ENCODE results near the gene CMKLR1. TPM values are rescaled to one million over a fixed set of nuclear protein-coding genes. Genes with fewer than 3 reads are reported as not detected.

Gene CMKLR1
- total and polyA plus RNA-seq, 2 donors (not counting 1 experiment from before 2014, with no cell fraction given) = 0.06 to 0.54 TPM

- peaks cover 3% of the 10 kb centered on the region for H3K4me1 Mint-ChIP-seq
- no peak overlapping the region for H3K4me3 Mint-ChIP-seq
- H4K20me1 ChIP-seq (ENCODE audit: control insufficient read depth, insufficient read depth, low read length, poor library complexity, severe bottlenecking) = no peaks in the 10 kb centered on the region
- peaks cover 19% of the 10 kb centered on the region for H3K27me3 Mint-ChIP-seq
- H3K27ac Mint-ChIP-seq = no peak overlapping the region
- 88% methylated on average over 10 of the region's 11 CpGs for WGBS (ENCODE audit: insufficient coverage)
- no peaks in the 10 kb centered on the region for H3K79me2 ChIP-seq (ENCODE audit: control insufficient read depth, insufficient read depth, low read length)
- no peaks in the 10 kb centered on the region for H3K9me3 ChIP-seq (ENCODE audit: control extremely low read depth in 1 of 3, control insufficient read depth in 2 of 3, insufficient read depth in 1 of 3, low read length in 2 of 3)
- H3K4me2 ChIP-seq (replicated peaks; ENCODE audit: low read depth, low read length, poor library complexity, severe bottlenecking) = no peak overlapping the region
- H3K36me3 ChIP-seq (replicated peaks in 1 of 2; ENCODE audit: control extremely low read depth in 1 of 2, control insufficient read depth in 1 of 2, extremely low read depth in 1 of 2, insufficient read depth in 2 of 2, low read length in 1 of 2) = no peaks in the 10 kb centered on the region
- TF ChIP-seq CTCF (IDR thresholded peaks at IDR 0.05) = no peak
- ChIA-PET CTCF (no interaction called here), POLR2A (no interaction called here)
- peaks cover 0 to 8% (median 0%) of the 10 kb centered on the region in 4 experiments for H3K27me3 ChIP-seq (replicated peaks in 1 of 4; ENCODE audit: control extremely low read depth in 1 of 4, control insufficient read depth in 3 of 4, insufficient read depth in 4 of 4, low read length in 3 of 4)
- no peak overlapping the region for H3K27ac ChIP-seq (ENCODE audit: low read length in 2 of 2)
- H2AFZ ChIP-seq (ENCODE audit: insufficient read depth, low read depth, low read length, poor library complexity, severe bottlenecking) = no peak overlapping the region
- no peak overlapping the region for H3K4me3 ChIP-seq (ENCODE audit: control extremely low read depth in 1 of 5, extremely low read depth in 1 of 5, insufficient read depth in 1 of 5, low read depth in 2 of 5, low read length in 4 of 5)
- intact Hi-C loops (cut with micrococcal nuclease) = no loop called here
- H3K9ac ChIP-seq (ENCODE audit: low read length) = no peak overlapping the region
- no peaks in the 10 kb centered on the region for H3K9me3 Mint-ChIP-seq (ENCODE audit: insufficient read depth)
- no peaks in the 10 kb centered on the region for H3K4me1 ChIP-seq (ENCODE audit: control insufficient read depth in 2 of 2, insufficient read depth in 2 of 2, low read length in 2 of 2)
- no peak for DNase-seq
- ATAC-seq (ENCODE audit: low read depth) = no peak
These were observed 24.1 kb upstream of the CMKLR1 start for GRCh38 chr12:108363165-108363564.

GRCh38 chr12:108361606-108362005 is 22.5 kb upstream of the CMKLR1 start:
- ATAC-seq (ENCODE audit: low read depth) = no peak

More at GRCh38 chr12:108361606-108362005, 22.5 kb upstream of the CMKLR1 start:
- Histone ChIP-seq H3K4me1 (ENCODE audit: control insufficient read depth in 2 of 2, insufficient read depth in 2 of 2, low read length in 2 of 2) (no peaks in the 10 kb centered on the region), H2AFZ (ENCODE audit: insufficient read depth, low read depth, low read length, poor library complexity, severe bottlenecking) (no peak overlapping the region), H3K36me3 (replicated peaks in 1 of 2; ENCODE audit: control extremely low read depth in 1 of 2, control insufficient read depth in 1 of 2, extremely low read depth in 1 of 2, insufficient read depth in 2 of 2, low read length in 1 of 2) (no peaks in the 10 kb centered on the region), H3K9me3 (ENCODE audit: control extremely low read depth in 1 of 3, control insufficient read depth in 2 of 3, insufficient read depth in 1 of 3, low read length in 2 of 3) (no peaks in the 10 kb centered on the region), H3K4me3 (ENCODE audit: control extremely low read depth in 1 of 5, extremely low read depth in 1 of 5, insufficient read depth in 1 of 5, low read depth in 2 of 5, low read length in 4 of 5) (no peak overlapping the region), H3K4me2 (replicated peaks; ENCODE audit: low read depth, low read length, poor library complexity, severe bottlenecking) (no peak overlapping the region), H3K79me2 (ENCODE audit: control insufficient read depth, insufficient read depth, low read length) (no peaks in the 10 kb centered on the region), H3K9ac (ENCODE audit: low read length) (no peak overlapping the region), H3K27me3 (replicated peaks in 1 of 4; ENCODE audit: control extremely low read depth in 1 of 4, control insufficient read depth in 3 of 4, insufficient read depth in 4 of 4, low read length in 3 of 4) (peaks cover 0 to 8% (median 0%) of the 10 kb centered on the region in 4 experiments), H4K20me1 (ENCODE audit: control insufficient read depth, insufficient read depth, low read length, poor library complexity, severe bottlenecking) (no peaks in the 10 kb centered on the region), H3K27ac (ENCODE audit: low read length in 2 of 2) (no peak overlapping the region)
- intact Hi-C loops (cut with micrococcal nuclease) = no loop called here
- ChIA-PET POLR2A (no interaction called here), CTCF (no interaction called here)
- no peak for TF ChIP-seq CTCF (IDR thresholded peaks at IDR 0.05)
- TF ChIP-seq EZH2 (IDR thresholded peaks at IDR 0.05; ENCODE audit: borderline replicate concordance, insufficient read depth, low read depth, low read length, poor library complexity, severe bottlenecking) = no peak
- H3K27me3 Mint-ChIP-seq = peaks cover 22% of the 10 kb centered on the region
- no peak for DNase-seq
- no peaks in the 10 kb centered on the region for H3K9me3 Mint-ChIP-seq (ENCODE audit: insufficient read depth)
- peaks cover 3% of the 10 kb centered on the region for H3K4me1 Mint-ChIP-seq
- no peak overlapping the region for H3K4me3 Mint-ChIP-seq
- H3K27ac Mint-ChIP-seq = no peak overlapping the region
- whole genome bisulfite sequencing (ENCODE audit: insufficient coverage) = 84% methylated on average over 2 of the region's 3 CpGs

Data from B cell (primary cell).